Measurements from ENCODE around the gene RABGAP1L.

RABGAP1L gene

DNA sequence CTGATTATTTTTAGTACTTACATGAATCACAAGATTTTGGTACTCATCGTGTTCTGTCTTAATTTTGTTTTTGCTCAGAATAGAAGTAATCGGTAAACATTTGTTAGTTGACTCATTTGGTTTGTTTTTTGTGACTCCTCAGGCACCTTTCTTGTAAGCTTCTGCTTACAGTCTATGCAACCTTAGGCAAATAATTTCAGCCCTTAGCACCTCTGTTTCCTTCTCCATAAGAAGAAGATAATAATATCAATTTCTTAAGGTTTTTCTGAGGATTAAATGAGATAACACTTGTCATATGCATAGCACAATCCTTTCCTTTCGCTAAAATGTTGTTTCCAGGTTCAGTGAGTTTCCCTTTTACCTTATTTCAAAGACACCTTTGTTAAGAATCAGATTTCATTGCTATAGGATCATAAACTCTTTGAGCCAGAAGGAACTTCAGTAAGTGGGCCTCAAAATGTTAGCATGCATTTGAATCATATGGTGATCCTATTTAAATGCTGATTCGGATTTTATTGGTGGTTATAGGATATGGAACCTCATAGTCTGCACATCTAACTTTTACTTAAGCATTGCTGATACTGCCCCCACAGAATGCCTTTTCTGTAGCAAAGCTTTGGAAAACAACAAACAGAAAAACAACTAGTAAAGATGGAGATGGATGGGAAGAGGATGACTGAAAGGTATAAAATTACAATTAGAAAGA, 567.7 kb downstream of the RABGAP1L start:
- DNase-seq: no peak

- DNase-seq: no peak
These were observed 575.0 kb downstream of the RABGAP1L start for GRCh38 chr1:174734270-174734669.

- DNase-seq: no peak
These were observed 577.5 kb downstream of the RABGAP1L start for GRCh38 chr1:174736831-174737230.

DNA sequence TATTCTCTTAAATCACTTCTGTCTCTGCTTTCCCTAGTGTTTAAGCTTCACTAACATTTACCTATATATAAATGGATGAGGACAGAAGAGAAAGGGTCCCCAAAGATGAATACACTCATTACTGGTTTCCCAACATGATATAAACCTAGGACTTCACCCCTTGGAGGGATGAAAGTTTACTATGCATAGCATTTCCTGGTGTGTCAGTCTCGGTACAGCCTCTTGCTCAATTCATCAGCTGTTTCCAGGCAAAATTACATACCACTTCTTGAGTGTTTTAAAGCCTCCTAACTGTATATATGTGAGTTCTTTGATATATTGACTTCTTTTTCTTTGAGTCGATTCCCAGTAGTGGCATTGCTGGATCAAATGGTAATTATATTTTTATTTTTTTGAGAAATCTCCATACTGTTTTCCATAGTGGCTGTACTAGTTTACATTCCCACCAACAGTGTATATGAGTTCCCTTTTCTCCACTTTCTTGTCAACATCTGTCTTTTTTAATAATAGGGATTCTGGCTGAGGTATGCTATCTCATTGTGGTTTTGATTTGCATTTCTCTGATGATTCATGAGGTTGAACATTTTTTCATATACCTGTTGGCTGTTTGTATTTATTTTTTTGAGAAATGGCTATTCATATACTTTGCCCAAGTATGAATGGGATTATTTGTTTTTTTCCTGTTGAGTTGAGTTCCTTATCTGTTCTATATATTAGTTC, 581.1 kb downstream of the RABGAP1L start:
- DNase-seq: no peak

DNA sequence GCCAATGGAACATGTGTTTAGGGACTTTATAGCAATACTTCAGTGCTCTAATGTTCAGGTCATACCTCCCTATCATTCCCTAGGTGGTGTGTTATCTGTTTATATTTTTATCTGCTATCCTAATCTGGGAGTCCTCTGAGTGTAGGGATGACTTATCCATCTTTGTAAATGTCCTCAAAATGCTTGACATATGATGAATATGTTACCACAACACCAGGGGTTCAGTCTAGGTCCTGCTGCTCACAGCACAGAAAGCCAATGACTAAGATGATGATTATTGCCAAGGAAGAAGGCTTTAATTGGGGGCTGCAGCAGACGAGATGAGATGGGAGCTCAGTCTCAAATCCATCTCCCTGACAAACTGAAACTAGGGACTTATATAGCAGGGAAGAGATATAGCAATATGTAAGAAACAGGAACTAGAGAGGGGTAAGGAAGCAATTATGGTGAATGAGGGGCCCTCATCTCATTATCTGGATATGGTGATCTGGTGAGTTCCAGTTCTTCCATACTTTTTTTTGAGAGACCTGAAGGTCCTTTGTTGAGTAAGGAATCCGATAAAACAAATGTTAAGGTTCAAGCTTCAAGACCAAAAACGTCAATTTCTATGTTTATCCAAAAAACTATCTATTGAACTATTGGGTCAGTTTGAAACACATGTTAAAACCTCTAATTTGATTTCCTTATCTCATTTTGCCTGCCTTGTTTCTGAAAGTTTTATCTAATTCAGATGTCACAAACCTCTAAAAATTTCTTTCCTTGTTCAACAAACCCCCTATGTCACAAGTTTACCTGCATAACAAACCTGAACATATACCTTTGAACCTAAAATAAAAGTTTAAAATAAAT, 583.7 kb downstream of the RABGAP1L start:
- DNase-seq: no peak

GRCh38 chr1:174743654-174744561, 584.6 kb downstream of the RABGAP1L start:
- peak; percentile 79 for DNase-seq

- DNase-seq: no peak
These were observed 585.6 kb downstream of the RABGAP1L start for GRCh38 chr1:174744886-174745285.

- DNase-seq: peak; percentile 21
These were observed 586.9 kb downstream of the RABGAP1L start for GRCh38 chr1:174746024-174746808.

DNA sequence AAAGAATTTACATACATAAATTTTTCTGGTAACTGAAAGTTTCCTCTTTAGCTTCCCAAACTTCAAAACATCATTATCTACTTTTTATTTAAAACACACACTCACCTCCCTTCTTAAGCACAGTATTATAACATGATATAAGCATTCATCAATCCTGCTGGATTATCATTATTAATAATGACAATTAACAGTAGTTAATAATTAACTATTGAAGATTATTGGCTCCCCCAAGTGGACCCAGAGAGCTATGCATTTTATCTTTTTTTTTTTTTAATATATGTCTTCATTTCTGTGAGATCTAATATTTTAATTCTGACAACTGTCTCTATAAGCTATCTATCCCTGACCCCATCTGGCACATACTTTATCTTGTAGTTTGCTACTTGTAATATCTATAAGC, 588.3 kb downstream of the RABGAP1L start:
- DNase-seq: no peak

- DNase-seq: no peak
These were observed 589.3 kb downstream of the RABGAP1L start for GRCh38 chr1:174748586-174748985.

DNA sequence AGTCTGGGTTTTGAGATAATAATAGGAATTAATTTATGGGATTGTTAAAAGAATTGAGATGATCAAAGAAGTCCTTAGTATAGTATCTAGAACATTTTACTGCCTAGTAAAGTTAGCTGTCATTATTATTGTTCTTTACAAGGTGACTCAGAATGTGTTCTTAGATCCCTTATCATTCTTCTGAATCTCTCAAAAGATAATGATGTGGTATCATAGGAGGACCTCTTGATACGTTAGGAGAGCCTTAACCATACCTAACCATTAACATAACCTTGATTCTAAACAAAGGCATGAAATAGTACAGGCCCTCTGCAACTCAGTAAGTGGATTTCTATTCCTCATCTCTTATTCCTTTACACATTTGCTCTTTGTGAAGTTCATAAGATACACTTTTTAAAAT, 593.8 kb downstream of the RABGAP1L start:
- DNase-seq: no peak

GRCh38 chr1:174761335-174761734, 602.0 kb downstream of the RABGAP1L start:
- DNase-seq: no peak

GRCh38 chr1:174761901-174762585, 602.7 kb downstream of the RABGAP1L start:
- no peak for DNase-seq

DNA sequence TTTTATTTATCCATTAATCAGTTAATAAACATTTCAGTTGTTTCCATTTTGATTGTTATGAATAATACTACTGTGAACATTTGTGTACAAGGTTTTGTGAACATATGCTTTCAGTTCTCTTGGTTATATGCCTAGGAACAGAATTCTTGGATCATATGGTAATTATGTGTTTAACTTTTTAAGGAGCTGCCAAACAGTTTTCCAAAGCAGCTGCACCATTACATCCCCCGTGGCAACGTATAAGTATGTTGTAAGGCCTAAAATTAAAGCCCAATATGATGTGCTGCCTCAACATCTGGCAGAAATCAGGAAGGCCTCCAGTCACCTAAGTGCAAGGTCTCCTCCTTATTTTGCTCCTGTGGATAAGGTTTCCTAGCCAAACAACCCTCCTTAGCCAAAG, 604.9 kb downstream of the RABGAP1L start:
- DNase-seq: no peak

DNA sequence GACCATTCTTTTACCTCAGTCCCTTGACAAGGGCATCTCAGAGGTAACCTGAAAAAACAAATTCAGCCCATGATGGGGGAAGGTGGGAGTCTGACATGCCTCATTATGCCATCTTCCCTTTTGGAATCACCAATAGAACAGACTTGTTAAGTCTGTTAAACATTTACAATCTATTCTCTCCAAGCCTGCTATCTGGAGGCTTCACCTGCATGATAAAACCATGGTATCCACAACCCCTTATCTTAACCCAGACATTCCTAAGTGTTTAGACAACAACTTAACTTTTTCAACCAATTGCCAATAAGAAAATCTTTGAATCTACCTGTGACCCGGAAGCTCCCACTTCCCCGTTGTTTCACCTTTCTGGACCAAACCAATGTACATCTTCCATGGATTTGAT, 607.4 kb downstream of the RABGAP1L start:
- no peak for DNase-seq

DNA sequence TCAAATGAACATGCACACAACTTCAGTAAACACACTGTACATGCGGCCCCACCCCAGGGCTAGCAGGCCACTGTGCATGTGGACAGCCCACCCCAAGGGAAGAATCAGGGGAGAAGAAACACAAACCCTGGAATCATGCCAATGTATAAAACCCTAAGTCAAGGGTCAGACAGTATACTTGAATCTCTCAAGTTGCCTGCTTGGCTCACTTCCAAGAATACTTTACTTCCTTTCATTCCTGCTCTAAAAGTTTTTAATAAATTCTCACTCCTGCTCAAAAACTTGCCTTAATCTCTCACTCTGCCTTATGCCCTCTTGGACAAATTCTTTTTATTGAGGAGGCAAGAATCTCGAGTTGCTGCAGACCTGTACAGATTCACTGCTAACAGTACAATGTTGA, 609.2 kb downstream of the RABGAP1L start:
- no peak for DNase-seq

DNA sequence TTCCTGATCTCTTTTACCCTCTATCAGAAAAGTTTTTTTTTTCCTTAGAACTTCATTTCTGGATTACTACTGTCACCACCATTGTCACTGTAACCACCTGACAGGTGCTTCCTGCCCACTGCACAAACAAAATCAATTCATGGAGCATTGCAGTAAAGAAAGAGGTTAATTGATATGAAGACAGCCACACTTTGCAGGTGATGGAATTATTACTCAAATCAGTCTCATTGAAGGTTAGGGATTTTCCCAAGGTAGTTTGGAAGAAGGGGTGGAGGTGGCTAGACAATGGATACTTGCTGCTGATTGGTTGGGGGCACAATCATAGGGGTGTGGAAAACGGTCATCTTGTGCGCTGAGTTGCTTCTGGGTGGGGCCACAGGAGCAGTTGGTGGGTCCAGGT, 609.6 kb downstream of the RABGAP1L start:
- no peak for DNase-seq

GRCh38 chr1:174769961-174770549, 610.7 kb downstream of the RABGAP1L start:
- peak; percentile 61 for DNase-seq

DNA sequence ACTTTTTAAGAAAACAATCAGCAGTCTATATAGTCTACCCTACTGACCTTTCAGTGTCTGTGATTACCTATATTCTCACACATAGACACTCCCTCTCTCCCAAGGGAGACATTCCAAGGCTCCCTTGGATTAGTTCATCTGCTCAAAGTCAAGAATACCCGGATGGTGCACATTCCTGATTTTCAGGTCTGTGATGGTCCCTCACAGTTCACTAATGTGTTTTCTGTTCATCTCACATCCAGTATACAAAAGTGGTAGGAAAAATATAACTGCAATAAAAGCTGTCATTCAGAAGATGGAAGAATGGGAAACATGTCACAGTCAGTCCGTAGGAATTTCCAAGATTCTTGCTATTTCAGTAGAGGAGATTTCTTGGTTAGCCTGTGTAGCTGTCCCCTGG, 616.3 kb downstream of the RABGAP1L start:
- DNase-seq: no peak

- no peak for DNase-seq
These were observed 617.9 kb downstream of the RABGAP1L start for GRCh38 chr1:174777262-174777661.

GRCh38 chr1:174785510-174785909, 626.2 kb downstream of the RABGAP1L start:
- DNase-seq: no peak
